D721Med (cell line): Measurements from ENCODE around the gene SSX2IP.

Experiments used
- DNase-seq: peaks from one replicate; pipeline ENCODE4 v3.0.0; 2011; ENCODE audit warnings: low spot score; ENCODE audit not compliant: insufficient read length
- FAIRE-seq: peaks from 2 replicates; lab custom pipeline; 2011; peaks lifted over from hg19 to GRCh38; lab: Jason Lieb, UNC
- TF ChIP-seq, protein P1 (sequence below): IDR thresholded peaks from 2 replicates; pipeline ENCODE4 v1.5.1; 2012; ENCODE audit warnings: mild to moderate bottlenecking, control low read depth; ENCODE audit not compliant: insufficient read depth; ENCODE audit errors: missing control alignments

Gene SSX2IP

DNA sequence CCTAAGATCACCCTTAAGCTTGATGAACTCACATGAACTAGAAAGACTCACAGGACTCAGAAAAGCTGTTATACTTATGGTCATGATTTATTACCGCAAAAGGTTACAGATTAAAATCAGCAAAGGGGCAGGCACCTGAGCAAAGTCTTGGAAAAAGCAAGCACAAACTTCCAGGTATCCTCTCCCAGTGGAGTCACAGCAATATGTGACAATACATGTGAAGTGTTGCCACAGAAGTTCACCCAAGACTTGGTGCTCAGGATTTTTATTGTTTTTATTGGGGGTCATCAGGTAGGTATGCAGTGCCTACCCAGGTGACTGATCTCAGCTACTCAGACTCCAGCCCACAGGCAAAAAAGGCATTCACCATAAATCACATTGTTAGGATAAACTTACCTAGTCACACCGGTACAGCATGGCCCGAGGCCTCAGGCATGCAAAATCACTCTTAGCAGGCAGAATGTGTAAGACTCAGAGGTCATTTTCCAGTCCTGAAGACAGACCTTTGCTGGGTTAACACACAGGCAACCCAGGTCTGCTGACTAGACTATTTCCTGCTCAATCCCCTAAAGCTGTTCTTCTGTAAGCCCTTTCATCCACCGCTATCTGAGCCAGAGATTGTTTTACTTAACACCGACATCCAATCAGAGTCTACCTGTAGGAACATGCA lies 55.6 kb downstream of the SSX2IP start:
- no peak for DNase-seq
- TF ChIP-seq, protein P1, sequence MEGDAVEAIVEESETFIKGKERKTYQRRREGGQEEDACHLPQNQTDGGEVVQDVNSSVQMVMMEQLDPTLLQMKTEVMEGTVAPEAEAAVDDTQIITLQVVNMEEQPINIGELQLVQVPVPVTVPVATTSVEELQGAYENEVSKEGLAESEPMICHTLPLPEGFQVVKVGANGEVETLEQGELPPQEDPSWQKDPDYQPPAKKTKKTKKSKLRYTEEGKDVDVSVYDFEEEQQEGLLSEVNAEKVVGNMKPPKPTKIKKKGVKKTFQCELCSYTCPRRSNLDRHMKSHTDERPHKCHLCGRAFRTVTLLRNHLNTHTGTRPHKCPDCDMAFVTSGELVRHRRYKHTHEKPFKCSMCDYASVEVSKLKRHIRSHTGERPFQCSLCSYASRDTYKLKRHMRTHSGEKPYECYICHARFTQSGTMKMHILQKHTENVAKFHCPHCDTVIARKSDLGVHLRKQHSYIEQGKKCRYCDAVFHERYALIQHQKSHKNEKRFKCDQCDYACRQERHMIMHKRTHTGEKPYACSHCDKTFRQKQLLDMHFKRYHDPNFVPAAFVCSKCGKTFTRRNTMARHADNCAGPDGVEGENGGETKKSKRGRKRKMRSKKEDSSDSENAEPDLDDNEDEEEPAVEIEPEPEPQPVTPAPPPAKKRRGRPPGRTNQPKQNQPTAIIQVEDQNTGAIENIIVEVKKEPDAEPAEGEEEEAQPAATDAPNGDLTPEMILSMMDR = no peak
- FAIRE-seq = no peak

DNA sequence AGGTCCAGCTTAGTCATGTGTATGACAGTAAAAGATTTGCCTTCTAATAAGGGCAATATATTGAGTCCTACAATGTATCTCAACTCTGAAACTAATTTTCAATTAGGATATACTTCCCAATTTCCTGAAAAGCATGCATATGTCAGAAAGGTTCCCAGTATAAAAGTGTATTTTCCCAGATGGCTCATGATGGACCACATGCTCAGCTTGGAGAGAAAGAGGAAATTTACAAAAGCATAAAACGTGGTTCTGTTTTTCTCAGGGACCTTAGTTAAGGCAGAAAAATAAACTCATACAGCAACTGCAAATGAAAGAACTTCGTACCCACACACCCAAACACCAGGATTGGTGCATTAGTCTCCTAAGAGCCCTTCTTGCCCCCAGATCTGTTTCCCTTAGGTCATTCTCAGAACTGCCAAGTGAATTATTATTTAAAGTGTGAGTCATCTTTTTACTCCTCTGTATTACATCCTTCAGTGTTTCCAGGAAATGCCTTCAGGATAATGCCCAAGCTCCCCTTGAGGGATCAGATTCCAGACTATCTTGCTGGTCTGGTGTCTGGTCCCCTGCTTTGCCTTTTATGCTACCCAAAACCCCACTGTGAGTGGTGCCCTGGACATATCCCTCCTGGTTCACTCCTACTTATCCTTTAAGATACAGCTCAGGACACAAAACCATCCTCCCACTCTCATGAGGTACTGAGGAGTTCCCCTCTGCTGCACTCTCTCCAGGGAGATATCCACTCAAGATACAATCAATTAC lies 57.4 kb downstream of the SSX2IP start:
- FAIRE-seq (no peak), DNase-seq (no peak)
- TF ChIP-seq, protein P1 = no peak

DNA sequence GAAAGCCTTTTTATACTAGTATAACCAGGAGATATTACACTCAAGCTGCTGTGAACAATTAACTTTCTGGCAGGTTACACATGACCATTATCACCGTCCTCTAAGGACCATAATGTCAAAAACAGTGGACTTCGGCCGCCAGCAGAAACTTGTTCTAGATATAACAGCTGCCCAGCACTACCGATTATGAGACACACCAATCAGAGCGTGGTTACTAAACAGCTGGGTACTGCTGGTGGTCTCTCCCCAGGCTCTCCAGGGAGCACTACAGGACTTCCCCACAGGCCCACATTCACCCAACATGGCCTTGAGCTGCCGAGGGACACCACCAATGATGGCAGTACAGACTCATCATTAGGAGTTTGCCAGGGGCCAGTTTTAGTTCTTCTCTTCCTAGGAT lies 58.1 kb downstream of the SSX2IP start:
- no peak for DNase-seq
- FAIRE-seq = no peak
- TF ChIP-seq, protein P1 = no peak

DNA sequence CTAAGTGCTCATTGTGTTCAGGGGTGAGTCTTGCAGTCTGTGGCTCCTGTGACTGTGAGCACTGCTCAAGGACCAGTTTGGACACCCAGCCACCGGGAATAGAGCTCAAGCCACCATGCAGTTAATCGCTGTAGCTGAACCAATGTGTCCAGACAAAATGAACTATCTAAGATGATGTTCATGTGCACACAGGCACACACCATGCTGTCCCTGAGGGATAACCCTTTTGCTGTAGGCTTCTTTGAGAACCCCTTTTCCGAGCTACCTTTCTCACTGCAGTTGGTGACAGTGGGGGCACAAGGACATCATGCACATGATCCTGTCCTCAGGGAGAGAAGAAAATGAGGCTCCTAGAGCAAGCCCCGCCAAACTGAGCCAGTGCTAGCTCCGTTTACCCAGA lies 65.4 kb downstream of the SSX2IP start:
- no peak for FAIRE-seq

DNA sequence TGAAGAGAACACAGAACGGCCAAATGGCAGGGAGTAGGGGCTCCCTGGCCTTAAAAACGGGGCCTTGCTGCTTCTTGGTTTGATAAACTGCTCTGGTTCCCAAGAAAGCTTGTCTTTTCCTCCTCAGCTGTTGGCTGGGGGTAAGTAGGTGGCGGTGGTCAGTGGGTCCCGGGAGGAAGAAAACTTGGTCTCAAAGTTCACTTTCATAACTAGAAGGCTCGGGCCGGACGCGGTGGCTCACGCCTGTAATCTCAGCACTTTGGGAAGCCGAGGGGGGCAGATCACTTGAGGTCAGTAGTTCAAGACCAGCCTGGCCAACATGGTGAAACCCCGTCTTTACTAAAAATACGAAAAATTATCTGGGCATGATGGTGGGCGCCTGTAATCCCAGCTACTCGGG lies 68.7 kb downstream of the SSX2IP start:
- TF ChIP-seq, protein P1 = no peak
- FAIRE-seq (no peak), DNase-seq (no peak)

More for the DNA sequence above, 65.4 kb downstream of the SSX2IP start:
- TF ChIP-seq, protein P1 = no peak
- no peak for DNase-seq

DNA sequence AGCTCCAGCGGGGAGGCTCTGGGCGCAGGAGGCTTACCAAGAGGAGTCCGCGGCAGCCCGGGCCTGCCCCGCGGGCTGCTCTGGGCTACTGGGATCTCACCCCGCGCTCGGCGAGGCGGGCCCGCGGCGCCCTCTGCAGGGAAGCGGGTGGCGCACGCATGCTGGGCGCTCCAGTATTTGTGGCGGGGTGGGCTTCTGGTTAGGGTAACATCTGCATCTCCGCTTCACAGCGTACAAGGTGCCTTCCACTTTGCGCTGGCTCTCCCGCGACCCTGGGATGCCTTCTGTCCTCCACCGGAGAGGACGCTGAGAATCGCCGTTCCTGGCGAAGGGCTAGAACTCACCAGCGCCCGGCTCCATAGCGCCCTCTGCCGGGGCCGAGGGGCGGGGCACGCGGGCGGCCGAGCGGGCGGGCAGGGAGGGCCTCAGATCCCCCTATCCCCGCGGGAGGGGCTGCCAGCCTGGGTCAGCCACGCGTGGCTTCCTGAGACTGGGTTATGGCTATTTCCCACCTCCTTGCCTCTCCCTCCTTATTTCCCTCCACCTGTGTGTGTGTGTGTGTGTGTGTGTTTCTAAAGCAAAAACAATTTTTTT lies 69.4 kb downstream of the SSX2IP start:
- TF ChIP-seq, protein P1 = peak; percentile 47
- FAIRE-seq (no peak), DNase-seq (peak; percentile 35)
